Left lung (tissue), 10 donors: ENCODE data around the gene LETM1. TPM values are rescaled to one million over a fixed set of nuclear protein-coding genes. Genes with fewer than 3 reads are reported as not detected.

Source experiments
- ATAC-seq: fragments of 200-7000 bp; cut with Tn5 transposase; one replicate; pipeline ENCODE4 v1.9.1; 2020; ENCODE audit warnings: moderate library complexity
- DNase-seq, 4 donors: peaks; one replicate each; pipeline ENCODE4 v3.0.0-alpha.2; 2013 to 2020
- H3K27ac ChIP-seq, 2 donors: fragments of 200-600 bp; sonication (generic) in 1 of 2; one replicate each; pipeline versions ENCODE4 v1.5.0 to v1.8.0; 2020 to 2021
- H3K27me3 ChIP-seq, 2 donors: fragments of 200-600 bp; sonication (generic) in 1 of 2; one replicate each; pipeline versions ENCODE4 v1.5.0 to v1.8.0; 2020 to 2021
- H3K36me3 ChIP-seq, 2 donors: fragments of 200-600 bp; sonication (generic) in 1 of 2; one replicate each; pipeline versions ENCODE4 v1.5.0 to v1.8.0; 2020 to 2021
- H3K4me1 ChIP-seq, 2 donors: fragments of 200-600 bp; one replicate each; pipeline ENCODE4 v1.8.0; 2021
- H3K4me3 ChIP-seq, 2 donors: fragments of 200-600 bp; sonication (generic) in 1 of 2; one replicate each; pipeline versions ENCODE4 v1.5.0 to v1.8.0; 2020 to 2021; ENCODE audit warnings: mild to moderate bottlenecking in 1 of 2
- H3K9me3 ChIP-seq, 2 donors: fragments of 200-600 bp; sonication (generic) in 1 of 2; one replicate each; pipeline versions ENCODE4 v1.5.0 to v1.8.0; 2020 to 2021
- CTCF ChIP-seq, 2 donors: fragments of 200-600 bp; sonication (generic) in 1 of 2; IDR thresholded peaks; one replicate each; pipeline versions ENCODE4 v1.5.0 to v1.8.0; 2021; ENCODE audit warnings: antibody characterized with exemption in 2 of 2
- intact Hi-C, 2 donors: fragments of 100-400 bp; cut with DNase I; formaldehyde crosslinking; loops; one replicate each; pipeline versions ENCODE4 v1.11.2 to v1.14.2; 2022
- polyA plus RNA-seq, 6 donors: library from polyadenylated mRNA; unstranded; fragments of 120-200 nt; gene quantifications; one replicate each; pipeline ENCODE4 v1.2.1, GENCODE V29; 2013; ENCODE audit not compliant: insufficient read length in 6 of 6
- total RNA-seq, 2 donors: library from RNA; stranded (reverse); fragmentation: NEBNext Ultra II Directional; extraction: Animal tissue kit (Norgen Biotek cat#: 25700); gene quantifications; one replicate each; pipeline ENCODE4 v1.2.1, GENCODE V29; 2021
- donor health status: DM: no; HTN: yes; CAD: no.
- donor health status: DM: no; HTN: no; CAD: no.

LETM1 gene
- total and polyA plus RNA-seq, 8 donors, result 17.9 to 52.3 (median 21.5) TPM

- intact Hi-C loops, result no loop called here
- no peak for ATAC-seq
- H3K36me3 ChIP-seq, result peaks cover 0 to 92% of the 10 kb centered on the region in 2 donors
Measured at GRCh38 chr4:1842993-1843448, 12.9 kb downstream of the LETM1 start.

GRCh38 chr4:1842339-1842895 is 13.5 kb downstream of the LETM1 start:
- DNase-seq (no peak), ATAC-seq (peak; percentile 15)
- H3K36me3 ChIP-seq, result peaks cover 0 to 96% of the 10 kb centered on the region in 2 donors
- TF ChIP-seq CTCF (IDR thresholded peaks at IDR 0.05), result no peak
- H3K4me3 ChIP-seq, result no peak overlapping the region
- H3K27me3 ChIP-seq, result no peaks in the 10 kb centered on the region
- no peaks in the 10 kb centered on the region for H3K9me3 ChIP-seq
- no peaks in the 10 kb centered on the region for H3K4me1 ChIP-seq
- intact Hi-C loops, result no loop called here
- no peak overlapping the region for H3K27ac ChIP-seq

More at GRCh38 chr4:1842993-1843448, 12.9 kb downstream of the LETM1 start:
- DNase-seq, result no peak
- Histone ChIP-seq H3K4me3 (no peak overlapping the region), H3K4me1 (no peaks in the 10 kb centered on the region), H3K27ac (no peak overlapping the region), H3K9me3 (no peaks in the 10 kb centered on the region), H3K27me3 (no peaks in the 10 kb centered on the region)
- TF ChIP-seq CTCF (IDR thresholded peaks at IDR 0.05), result no peak

GRCh38 chr4:1841887-1842210 is 14.1 kb downstream of the LETM1 start:
- Histone ChIP-seq H3K4me1 (no peaks in the 10 kb centered on the region), H3K4me3 (no peak overlapping the region), H3K27ac (no peak overlapping the region), H3K36me3 (peaks cover 0 to 96% of the 10 kb centered on the region in 2 donors), H3K27me3 (no peaks in the 10 kb centered on the region), H3K9me3 (no peaks in the 10 kb centered on the region)
- intact Hi-C loops, result no loop called here
- ATAC-seq (no peak), DNase-seq (no peak)
- TF ChIP-seq CTCF (IDR thresholded peaks at IDR 0.05), result no peak

- DNase-seq (no peak), ATAC-seq (peak; percentile 23)
- H3K9me3 ChIP-seq, result no peaks in the 10 kb centered on the region
- no peaks in the 10 kb centered on the region for H3K4me1 ChIP-seq
- no peak overlapping the region for H3K27ac ChIP-seq
- no peak for TF ChIP-seq CTCF (IDR thresholded peaks at IDR 0.05)
- no peak overlapping the region for H3K4me3 ChIP-seq
- H3K36me3 ChIP-seq, result peaks cover 0 to 96% of the 10 kb centered on the region in 2 donors
- no peaks in the 10 kb centered on the region for H3K27me3 ChIP-seq
- intact Hi-C loops, result no loop called here
Measured at GRCh38 chr4:1841201-1841886, 14.6 kb downstream of the LETM1 start.

GRCh38 chr4:1839282-1839681 is 16.7 kb downstream of the LETM1 start:
- ATAC-seq (peak; percentile 76), DNase-seq (peak in 1 of 4 donors; percentile 45)
- Histone ChIP-seq H3K9me3 (no peaks in the 10 kb centered on the region), H3K27me3 (no peaks in the 10 kb centered on the region), H3K4me1 (no peaks in the 10 kb centered on the region), H3K27ac (no peak overlapping the region), H3K36me3 (peaks cover 0 to 96% of the 10 kb centered on the region in 2 donors), H3K4me3 (no peak overlapping the region)
- intact Hi-C loops, result no loop called here
- TF ChIP-seq CTCF (IDR thresholded peaks at IDR 0.05), result no peak
